Progenitor cell of endocrine pancreas (in vitro differentiated cells): ENCODE measurements around the gene NHLH2. TPM values are rescaled to one million over a fixed set of nuclear protein-coding genes. Genes with fewer than 3 reads are reported as not detected.
A peak's percentile ranks its signal among the peaks of the same experiment; 100 is the strongest.

Experiments used
- DNase-seq: peaks from one replicate; pipeline ENCODE4 v3.0.0; 2021; ENCODE audit warnings: low spot score; ENCODE audit not compliant: unreplicated experiment
- H3K27ac Mint-ChIP-seq: 2 replicates; pipeline ENCODE4 v1.8.0; 2021; ENCODE audit warnings: mild to moderate bottlenecking, moderate library complexity, mixed read lengths
- H3K27me3 Mint-ChIP-seq: 2 replicates; pipeline ENCODE4 v1.8.0; 2021; ENCODE audit warnings: mixed read lengths
- H3K36me3 Mint-ChIP-seq: 2 replicates; pipeline ENCODE4 v1.8.0; 2022; ENCODE audit warnings: mixed read lengths; ENCODE audit not compliant: insufficient read depth
- H3K4me1 Mint-ChIP-seq: 2 replicates; pipeline ENCODE4 v1.8.0; 2021; ENCODE audit warnings: low read depth, mixed read lengths
- H3K4me3 Mint-ChIP-seq: 2 replicates; pipeline ENCODE4 v1.8.0; 2021; ENCODE audit warnings: low read depth, mild to moderate bottlenecking, moderate library complexity, mixed read lengths
- H3K9me3 Mint-ChIP-seq: 2 replicates; pipeline ENCODE4 v1.8.0; 2021; ENCODE audit warnings: low read depth, mixed read lengths
- CTCF ChIP-seq: fragments of 200-600 bp; sonication (generic); IDR thresholded peaks from one replicate; pipeline ENCODE4 v1.5.0; 2021; ENCODE audit warnings: antibody characterized with exemption, mild to moderate bottlenecking; ENCODE audit not compliant: unreplicated experiment
- total RNA-seq: library from RNA; stranded (reverse); gene quantifications from 2 replicates; pipeline ENCODE4 v1.2.1, GENCODE V29; 2021

The NHLH2 gene
- total RNA-seq, 1 donor from 2014 or later: 0.29 TPM

- H3K27ac Mint-ChIP-seq: no peak overlapping the region
- no peaks in the 10 kb centered on the region for H3K4me1 Mint-ChIP-seq
- no peak for TF ChIP-seq CTCF
- H3K4me3 Mint-ChIP-seq: no peak overlapping the region
- peaks cover 7% of the 10 kb centered on the region for H3K27me3 Mint-ChIP-seq
- H3K9me3 Mint-ChIP-seq: peaks cover 4% of the 10 kb centered on the region
- H3K36me3 Mint-ChIP-seq: no peaks in the 10 kb centered on the region
- DNase-seq: no peak
Measured at GRCh38 chr1:115854005-115854404, 13.1 kb upstream of the NHLH2 start.

- no peak overlapping the region for H3K4me3 Mint-ChIP-seq
- H3K36me3 Mint-ChIP-seq: no peaks in the 10 kb centered on the region
- no peak overlapping the region for H3K27ac Mint-ChIP-seq
- TF ChIP-seq CTCF: no peak
- H3K9me3 Mint-ChIP-seq: peaks cover 4% of the 10 kb centered on the region
- no peaks in the 10 kb centered on the region for H3K4me1 Mint-ChIP-seq
- H3K27me3 Mint-ChIP-seq: peaks cover 11% of the 10 kb centered on the region
- DNase-seq: no peak
Measured at GRCh38 chr1:115850937-115851336, 10.0 kb upstream of the NHLH2 start.

- H3K4me1 Mint-ChIP-seq: no peaks in the 10 kb centered on the region
- no peaks in the 10 kb centered on the region for H3K9me3 Mint-ChIP-seq
- no peak overlapping the region for H3K27ac Mint-ChIP-seq
- no peaks in the 10 kb centered on the region for H3K36me3 Mint-ChIP-seq
- peaks cover 18% of the 10 kb centered on the region for H3K27me3 Mint-ChIP-seq
- TF ChIP-seq CTCF: no peak
- H3K4me3 Mint-ChIP-seq: no peak overlapping the region
- DNase-seq: no peak
Measured at GRCh38 chr1:115847787-115848186, 6.9 kb upstream of the NHLH2 start.

- Mint-ChIP-seq H3K27me3 (peaks cover 50% of the 10 kb centered on the region), H3K4me3 (no peak overlapping the region), H3K36me3 (no peaks in the 10 kb centered on the region), H3K4me1 (peaks cover 2% of the 10 kb centered on the region), H3K9me3 (no peaks in the 10 kb centered on the region), H3K27ac (no peak overlapping the region)
- no peak for TF ChIP-seq CTCF
- DNase-seq: no peak
Measured at GRCh38 chr1:115842948-115843347, 2.0 kb upstream of the NHLH2 start.

GRCh38 chr1:115839679-115840237 is 1.2 kb downstream of the NHLH2 start:
- H3K36me3 Mint-ChIP-seq: no peaks in the 10 kb centered on the region
- peak overlapping the region; percentile 77 for H3K4me3 Mint-ChIP-seq
- no peaks in the 10 kb centered on the region for H3K9me3 Mint-ChIP-seq
- peaks cover 5% of the 10 kb centered on the region for H3K4me1 Mint-ChIP-seq
- DNase-seq: no peak
- no peak for TF ChIP-seq CTCF
- H3K27me3 Mint-ChIP-seq: peaks cover 71% of the 10 kb centered on the region
- peak overlapping the region; percentile 52 for H3K27ac Mint-ChIP-seq
